HFFc6 (cell line): ENCODE results near the gene ARHGAP22. TPM values are rescaled to one million over a fixed set of nuclear protein-coding genes. Genes with fewer than 3 reads are reported as not detected.

Experiments
- DNase-seq: peaks from one replicate; pipeline ENCODE4 v3.0.0-alpha.2; 2018
- H3K27ac Mint-ChIP-seq: 2 replicates; pipeline ENCODE4 v1.8.0; 2020; ENCODE audit warnings: mild to moderate bottlenecking, mixed read lengths
- H3K27me3 Mint-ChIP-seq: 2 replicates; pipeline ENCODE4 v1.8.0; 2021; ENCODE audit warnings: mild to moderate bottlenecking, moderate library complexity, mixed read lengths; ENCODE audit not compliant: insufficient read depth
- H3K36me3 Mint-ChIP-seq: 2 replicates; pipeline ENCODE4 v1.8.0; 2021; ENCODE audit warnings: low read depth, mixed read lengths
- H3K4me1 Mint-ChIP-seq: 2 replicates; pipeline ENCODE4 v1.8.0; 2020; ENCODE audit warnings: low read depth, mixed read lengths
- H3K4me3 Mint-ChIP-seq: 2 replicates; pipeline ENCODE4 v1.8.0; 2020; ENCODE audit warnings: mild to moderate bottlenecking, moderate library complexity, mixed read lengths
- H3K9me3 Mint-ChIP-seq: 2 replicates; pipeline ENCODE4 v1.8.0; 2020; ENCODE audit warnings: mild to moderate bottlenecking, mixed read lengths
- CTCF ChIP-seq: fragments of 200-600 bp; sonication (generic); IDR thresholded peaks from 2 replicates; pipeline ENCODE4 v1.5.0; 2021; ENCODE audit warnings: antibody characterized with exemption, mild to moderate bottlenecking
- total RNA-seq, 6 experiments: library from RNA; stranded (reverse); fragmentation: NEBNext Ultra II Directional; extraction: Animal tissue kit (Norgen Biotek cat#: 25700); gene quantifications; 2 replicates in 1 of 6; 3 replicates in 5 of 6; pipeline ENCODE4 v1.2.3, GENCODE V29; 2021

The ARHGAP22 gene
- total RNA-seq, 6 experiments from 2014 or later: 74.3 to 117 (median 95.7) TPM

- Mint-ChIP-seq H3K4me1 (peaks cover 93% of the 10 kb centered on the region), H3K27me3 (peaks cover 3% of the 10 kb centered on the region; the same call in 1 of the 2 replicates), H3K4me3 (peak overlapping the region; percentile 54), H3K27ac (peak overlapping the region; percentile 87), H3K36me3 (peaks cover 32% of the 10 kb centered on the region), H3K9me3 (peaks cover 17% of the 10 kb centered on the region; the same call in 1 of the 2 replicates)
- no peak for TF ChIP-seq CTCF
- peak; percentile 67 for DNase-seq
Measured at GRCh38 chr10:48612236-48612943, 7.5 kb upstream of the ARHGAP22 start.

- Mint-ChIP-seq H3K36me3 (peaks cover 25% of the 10 kb centered on the region), H3K27ac (peak overlapping the region; percentile 50), H3K4me3 (no peak overlapping the region), H3K27me3 (peaks cover 3% of the 10 kb centered on the region; the same call in 1 of the 2 replicates), H3K4me1 (peaks cover 99% of the 10 kb centered on the region), H3K9me3 (peaks cover 13% of the 10 kb centered on the region; the same call in 1 of the 2 replicates)
- no peak for TF ChIP-seq CTCF
- no peak for DNase-seq
Measured at GRCh38 chr10:48611133-48611532, 6.3 kb upstream of the ARHGAP22 start.

- peak overlapping the region; percentile 54; the same call in 1 of the 2 replicates for H3K27ac Mint-ChIP-seq
Measured at GRCh38 chr10:48610585-48611093, 5.8 kb upstream of the ARHGAP22 start.

GRCh38 chr10:48609899-48610584 lies 5.2 kb upstream of the ARHGAP22 start:
- Mint-ChIP-seq H3K27me3 (peaks cover 3% of the 10 kb centered on the region; the same call in 1 of the 2 replicates), H3K9me3 (peaks cover 3% of the 10 kb centered on the region; the same call in 1 of the 2 replicates), H3K4me3 (no peak overlapping the region), H3K4me1 (peaks cover 99% of the 10 kb centered on the region), H3K27ac (peak overlapping the region; percentile 80), H3K36me3 (peaks cover 14% of the 10 kb centered on the region)
- no peak for TF ChIP-seq CTCF
- no peak for DNase-seq

More at GRCh38 chr10:48610585-48611093, 5.8 kb upstream of the ARHGAP22 start:
- Mint-ChIP-seq H3K9me3 (peaks cover 9% of the 10 kb centered on the region; the same call in 1 of the 2 replicates), H3K27me3 (peaks cover 3% of the 10 kb centered on the region; the same call in 1 of the 2 replicates), H3K36me3 (peaks cover 20% of the 10 kb centered on the region), H3K4me3 (no peak overlapping the region), H3K4me1 (peaks cover 99% of the 10 kb centered on the region)
- TF ChIP-seq CTCF: no peak
- DNase-seq: no peak

GRCh38 chr10:48609441-48609840 lies 4.6 kb upstream of the ARHGAP22 start:
- Mint-ChIP-seq H3K36me3 (peaks cover 14% of the 10 kb centered on the region), H3K27me3 (peaks cover 3% of the 10 kb centered on the region; the same call in 1 of the 2 replicates), H3K4me1 (peaks cover 93% of the 10 kb centered on the region), H3K4me3 (no peak overlapping the region), H3K27ac (peak overlapping the region; percentile 80), H3K9me3 (no peaks in the 10 kb centered on the region)
- TF ChIP-seq CTCF: no peak
- DNase-seq: no peak
